ENCODE measurements around the gene FBXO45. TPM values are rescaled to one million over a fixed set of nuclear protein-coding genes. Genes with fewer than 3 reads are reported as not detected.
A peak's percentile ranks its signal among the peaks of the same experiment; 100 is the strongest.

The FBXO45 gene
- total and polyA plus RNA-seq, 4 donors, result 3.7 to 10.2 (median 5.9) TPM

DNA sequence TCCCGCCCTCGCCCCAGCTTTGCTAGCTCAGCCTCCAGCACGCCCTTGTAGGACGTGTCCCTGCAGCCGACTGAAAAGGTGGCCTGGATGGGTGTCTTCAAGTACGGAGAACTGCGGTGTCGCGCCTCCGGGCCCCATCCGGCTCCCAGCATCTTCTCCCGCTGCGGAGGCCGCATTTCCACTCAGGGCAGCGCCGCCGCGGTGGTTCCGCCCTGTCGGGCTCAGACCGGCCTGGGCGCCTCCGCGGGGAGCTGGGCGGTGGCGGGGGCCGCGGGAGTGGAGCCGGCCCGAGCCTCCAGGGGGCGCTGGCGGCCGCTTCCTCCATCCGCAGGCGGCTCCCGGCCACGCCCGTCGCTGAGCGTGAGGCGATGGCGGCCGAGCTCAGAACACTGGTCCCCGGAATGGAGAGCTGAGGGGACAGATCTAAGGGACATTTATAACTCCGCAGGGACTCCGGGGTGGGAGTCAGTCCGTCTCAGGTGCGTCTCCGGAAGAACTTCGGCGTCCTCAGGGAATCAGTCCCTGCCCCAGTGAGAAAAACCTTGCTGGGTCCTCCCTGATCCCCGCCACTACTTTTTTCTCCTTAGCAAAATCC, 39.7 kb upstream of the FBXO45 start:
- Histone ChIP-seq H3K27ac (ENCODE audit: low read depth in 1 of 2, low read length in 1 of 2) (peak overlapping the region in 1 of 2 donors; percentile 55), H3K9me3 (ENCODE audit: control insufficient read depth in 4 of 4, insufficient read depth in 3 of 4, low read length in 3 of 4) (peaks cover 0 to 5% (median 0%) of the 10 kb centered on the region in 4 donors), H3K36me3 (ENCODE audit: control insufficient read depth in 4 of 4, insufficient read depth in 4 of 4, low read length in 4 of 4) (no peaks in the 10 kb centered on the region), H3K27me3 (ENCODE audit: control insufficient read depth in 3 of 3, insufficient read depth in 3 of 3, low read length in 2 of 3) (peaks cover 0 to 2% (median 0%) of the 10 kb centered on the region in 3 donors), H3K9ac (ENCODE audit: insufficient read depth in 1 of 2, low read length in 2 of 2) (no peak overlapping the region), H3K4me3 (no peak overlapping the region), H3K4me1 (ENCODE audit: control insufficient read depth in 5 of 5, insufficient read depth in 5 of 5, low read length in 5 of 5) (peaks cover 0 to 5% (median 0%) of the 10 kb centered on the region in 5 donors)
- TF ChIP-seq, protein P1, sequence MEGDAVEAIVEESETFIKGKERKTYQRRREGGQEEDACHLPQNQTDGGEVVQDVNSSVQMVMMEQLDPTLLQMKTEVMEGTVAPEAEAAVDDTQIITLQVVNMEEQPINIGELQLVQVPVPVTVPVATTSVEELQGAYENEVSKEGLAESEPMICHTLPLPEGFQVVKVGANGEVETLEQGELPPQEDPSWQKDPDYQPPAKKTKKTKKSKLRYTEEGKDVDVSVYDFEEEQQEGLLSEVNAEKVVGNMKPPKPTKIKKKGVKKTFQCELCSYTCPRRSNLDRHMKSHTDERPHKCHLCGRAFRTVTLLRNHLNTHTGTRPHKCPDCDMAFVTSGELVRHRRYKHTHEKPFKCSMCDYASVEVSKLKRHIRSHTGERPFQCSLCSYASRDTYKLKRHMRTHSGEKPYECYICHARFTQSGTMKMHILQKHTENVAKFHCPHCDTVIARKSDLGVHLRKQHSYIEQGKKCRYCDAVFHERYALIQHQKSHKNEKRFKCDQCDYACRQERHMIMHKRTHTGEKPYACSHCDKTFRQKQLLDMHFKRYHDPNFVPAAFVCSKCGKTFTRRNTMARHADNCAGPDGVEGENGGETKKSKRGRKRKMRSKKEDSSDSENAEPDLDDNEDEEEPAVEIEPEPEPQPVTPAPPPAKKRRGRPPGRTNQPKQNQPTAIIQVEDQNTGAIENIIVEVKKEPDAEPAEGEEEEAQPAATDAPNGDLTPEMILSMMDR (IDR thresholded peaks at IDR 0.05; ENCODE audit: control extremely low read depth, extremely low read depth), result peak; percentile 28
- WGBS, 2 donors, result 3 to 5% methylated on average over 48 to 52 of the region's 52 CpGs
- ATAC-seq (ENCODE audit: insufficient read depth, low FRiP score) (peak; percentile 98), DNase-seq (peak; percentile 54 to 79 (median 65))

DNA sequence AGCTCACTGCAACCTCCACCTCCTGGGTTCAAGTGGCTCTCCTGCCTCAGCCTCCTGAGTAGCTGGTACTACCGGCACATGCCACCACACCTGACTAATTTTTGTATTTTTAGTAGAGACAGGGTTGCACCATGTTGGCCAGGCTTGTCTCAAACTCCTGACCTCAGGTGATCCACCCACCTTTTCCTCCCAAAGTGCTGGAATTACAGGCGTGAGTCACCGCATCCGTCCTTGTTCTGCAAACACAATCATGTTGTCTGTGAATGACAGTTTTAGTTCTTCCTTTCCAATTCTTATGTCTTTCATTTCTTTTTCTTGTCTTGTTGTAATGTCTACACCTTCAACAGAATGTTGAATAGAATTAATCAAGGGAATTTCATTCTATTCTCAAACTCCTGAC, 37.0 kb upstream of the FBXO45 start:
- peaks cover 0 to 5% (median 0%) of the 10 kb centered on the region in 4 donors for H3K9me3 ChIP-seq (ENCODE audit: control insufficient read depth in 4 of 4, insufficient read depth in 3 of 4, low read length in 3 of 4)
- H3K9ac ChIP-seq (ENCODE audit: insufficient read depth in 1 of 2, low read length in 2 of 2), result no peak overlapping the region
- TF ChIP-seq, protein P1 (IDR thresholded peaks at IDR 0.05; ENCODE audit: control extremely low read depth, extremely low read depth), result no peak
- H3K27ac ChIP-seq (ENCODE audit: low read depth in 1 of 2, low read length in 1 of 2), result no peak overlapping the region
- H3K27me3 ChIP-seq (ENCODE audit: control insufficient read depth in 3 of 3, insufficient read depth in 3 of 3, low read length in 2 of 3), result peaks cover 0 to 2% (median 0%) of the 10 kb centered on the region in 3 donors
- H3K36me3 ChIP-seq (ENCODE audit: control insufficient read depth in 4 of 4, insufficient read depth in 4 of 4, low read length in 4 of 4), result no peaks in the 10 kb centered on the region
- 89 to 95% methylated on average over 4 of the region's 4 CpGs for WGBS, 2 donors
- DNase-seq (no peak), ATAC-seq (ENCODE audit: insufficient read depth, low FRiP score) (no peak)
- H3K4me1 ChIP-seq (ENCODE audit: control insufficient read depth in 5 of 5, insufficient read depth in 5 of 5, low read length in 5 of 5), result peaks cover 0 to 5% (median 0%) of the 10 kb centered on the region in 5 donors
- no peak overlapping the region for H3K4me3 ChIP-seq

- TF ChIP-seq, protein P1 (IDR thresholded peaks at IDR 0.05; ENCODE audit: control extremely low read depth, extremely low read depth), result no peak
- DNase-seq, result no peak
- Histone ChIP-seq H3K27ac (ENCODE audit: low read depth in 1 of 2, low read length in 1 of 2) (no peak overlapping the region), H3K27me3 (ENCODE audit: control insufficient read depth in 3 of 3, insufficient read depth in 3 of 3, low read length in 2 of 3) (peaks cover 0 to 2% (median 0%) of the 10 kb centered on the region in 3 donors), H3K36me3 (ENCODE audit: control insufficient read depth in 4 of 4, insufficient read depth in 4 of 4, low read length in 4 of 4) (no peaks in the 10 kb centered on the region), H3K4me3 (no peak overlapping the region), H3K4me1 (ENCODE audit: control insufficient read depth in 5 of 5, insufficient read depth in 5 of 5, low read length in 5 of 5) (peaks cover 0 to 5% (median 0%) of the 10 kb centered on the region in 5 donors), H3K9me3 (ENCODE audit: control insufficient read depth in 4 of 4, insufficient read depth in 3 of 4, low read length in 3 of 4) (peaks cover 0 to 5% (median 0%) of the 10 kb centered on the region in 4 donors), H3K9ac (ENCODE audit: insufficient read depth in 1 of 2, low read length in 2 of 2) (no peak overlapping the region)
- ATAC-seq (ENCODE audit: insufficient read depth, low FRiP score), result no peak
- WGBS, 2 donors, result 44 to 57% methylated on average over 14 of the region's 14 CpGs
Measured at GRCh38 chr3:196533260-196533681, 35.2 kb upstream of the FBXO45 start.

Measured in lung (tissue), 12 donors.